Osteocyte (in vitro differentiated cells): Measurements from ENCODE around the gene NEDD8. TPM values are rescaled to one million over a fixed set of nuclear protein-coding genes. Genes with fewer than 3 reads are reported as not detected.
A peak's percentile ranks its signal among the peaks of the same experiment; 100 is the strongest.

ENCODE experiments used
- DNase-seq: peaks from one replicate; pipeline ENCODE4 v3.0.0; 2021; ENCODE audit warnings: mixed read lengths; ENCODE audit not compliant: unreplicated experiment; ENCODE audit errors: extremely low spot score
- H3K27ac Mint-ChIP-seq: one replicate; pipeline ENCODE4 v1.8.0; 2021; ENCODE audit warnings: mild to moderate bottlenecking, mixed read lengths; ENCODE audit not compliant: unreplicated experiment
- H3K27me3 Mint-ChIP-seq: one replicate; pipeline ENCODE4 v1.8.0; 2021; ENCODE audit warnings: mixed read lengths; ENCODE audit not compliant: unreplicated experiment
- H3K36me3 Mint-ChIP-seq: one replicate; pipeline ENCODE4 v1.8.0; 2021; ENCODE audit warnings: mixed read lengths; ENCODE audit not compliant: unreplicated experiment
- H3K4me1 Mint-ChIP-seq: one replicate; pipeline ENCODE4 v1.8.0; 2021; ENCODE audit warnings: mixed read lengths; ENCODE audit not compliant: unreplicated experiment
- H3K4me3 Mint-ChIP-seq: one replicate; pipeline ENCODE4 v1.8.0; 2021; ENCODE audit warnings: mild to moderate bottlenecking, moderate library complexity, mixed read lengths; ENCODE audit not compliant: unreplicated experiment
- H3K9me3 Mint-ChIP-seq: one replicate; pipeline ENCODE4 v1.8.0; 2021; ENCODE audit warnings: mixed read lengths; ENCODE audit not compliant: unreplicated experiment
- total RNA-seq: library from RNA; stranded (reverse); gene quantifications from 2 replicates; pipeline ENCODE4 v1.2.1, GENCODE V29; 2021
- TF ChIP-seq, protein P1 (sequence below): fragments of 200-600 bp; sonication (generic); IDR thresholded peaks from 2 replicates; pipeline ENCODE4 v1.5.0; 2021; ENCODE audit warnings: antibody characterized with exemption, mild to moderate bottlenecking, moderate library complexity

Gene NEDD8
- total RNA-seq, 1 donor from 2014 or later: 158 TPM

DNA sequence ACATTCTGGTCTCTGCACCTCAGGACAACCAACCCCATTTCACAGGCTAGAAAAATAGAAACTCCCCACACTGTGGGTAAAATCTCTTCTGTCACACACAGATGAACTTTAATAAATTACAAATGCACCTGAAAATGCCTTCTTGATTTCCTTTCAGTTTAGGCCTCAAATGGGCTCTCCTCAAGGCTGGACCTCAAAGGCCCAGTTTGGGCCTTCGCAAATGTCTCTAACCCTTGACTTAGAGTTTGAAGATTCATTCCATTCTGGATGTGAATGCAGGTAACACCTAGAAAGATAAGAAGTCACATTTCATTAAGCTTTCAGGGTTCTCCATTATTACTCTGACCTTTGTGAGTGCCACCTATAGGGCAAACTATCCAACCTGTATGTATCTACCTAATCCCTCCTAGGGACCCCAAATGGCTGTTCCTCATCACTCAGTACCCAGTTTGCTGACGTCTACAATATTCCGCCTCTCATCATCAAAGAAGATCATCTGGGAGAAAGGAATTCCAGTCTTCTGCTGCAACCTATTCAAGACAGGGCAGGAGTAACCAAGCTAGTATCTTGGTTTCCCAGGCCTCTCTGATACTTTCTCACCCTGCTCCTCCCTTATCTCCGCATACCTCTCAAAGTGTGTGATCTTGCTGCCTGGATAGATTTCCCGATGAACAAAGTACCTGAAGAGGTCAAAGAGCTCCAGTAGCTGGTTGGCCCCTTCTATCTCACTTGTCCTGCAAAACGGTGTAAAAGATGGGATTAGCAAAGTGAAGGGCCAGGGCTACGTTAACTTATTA, 18.1 kb downstream of the NEDD8 start:
- Mint-ChIP-seq H3K27ac (peak overlapping the region; percentile 99), H3K27me3 (no peaks in the 10 kb centered on the region), H3K4me3 (peak overlapping the region; percentile 85), H3K36me3 (peaks cover 16% of the 10 kb centered on the region), H3K9me3 (no peaks in the 10 kb centered on the region), H3K4me1 (peaks cover 40% of the 10 kb centered on the region)
- DNase-seq: no peak
- TF ChIP-seq, protein P1, sequence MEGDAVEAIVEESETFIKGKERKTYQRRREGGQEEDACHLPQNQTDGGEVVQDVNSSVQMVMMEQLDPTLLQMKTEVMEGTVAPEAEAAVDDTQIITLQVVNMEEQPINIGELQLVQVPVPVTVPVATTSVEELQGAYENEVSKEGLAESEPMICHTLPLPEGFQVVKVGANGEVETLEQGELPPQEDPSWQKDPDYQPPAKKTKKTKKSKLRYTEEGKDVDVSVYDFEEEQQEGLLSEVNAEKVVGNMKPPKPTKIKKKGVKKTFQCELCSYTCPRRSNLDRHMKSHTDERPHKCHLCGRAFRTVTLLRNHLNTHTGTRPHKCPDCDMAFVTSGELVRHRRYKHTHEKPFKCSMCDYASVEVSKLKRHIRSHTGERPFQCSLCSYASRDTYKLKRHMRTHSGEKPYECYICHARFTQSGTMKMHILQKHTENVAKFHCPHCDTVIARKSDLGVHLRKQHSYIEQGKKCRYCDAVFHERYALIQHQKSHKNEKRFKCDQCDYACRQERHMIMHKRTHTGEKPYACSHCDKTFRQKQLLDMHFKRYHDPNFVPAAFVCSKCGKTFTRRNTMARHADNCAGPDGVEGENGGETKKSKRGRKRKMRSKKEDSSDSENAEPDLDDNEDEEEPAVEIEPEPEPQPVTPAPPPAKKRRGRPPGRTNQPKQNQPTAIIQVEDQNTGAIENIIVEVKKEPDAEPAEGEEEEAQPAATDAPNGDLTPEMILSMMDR: no peak

DNA sequence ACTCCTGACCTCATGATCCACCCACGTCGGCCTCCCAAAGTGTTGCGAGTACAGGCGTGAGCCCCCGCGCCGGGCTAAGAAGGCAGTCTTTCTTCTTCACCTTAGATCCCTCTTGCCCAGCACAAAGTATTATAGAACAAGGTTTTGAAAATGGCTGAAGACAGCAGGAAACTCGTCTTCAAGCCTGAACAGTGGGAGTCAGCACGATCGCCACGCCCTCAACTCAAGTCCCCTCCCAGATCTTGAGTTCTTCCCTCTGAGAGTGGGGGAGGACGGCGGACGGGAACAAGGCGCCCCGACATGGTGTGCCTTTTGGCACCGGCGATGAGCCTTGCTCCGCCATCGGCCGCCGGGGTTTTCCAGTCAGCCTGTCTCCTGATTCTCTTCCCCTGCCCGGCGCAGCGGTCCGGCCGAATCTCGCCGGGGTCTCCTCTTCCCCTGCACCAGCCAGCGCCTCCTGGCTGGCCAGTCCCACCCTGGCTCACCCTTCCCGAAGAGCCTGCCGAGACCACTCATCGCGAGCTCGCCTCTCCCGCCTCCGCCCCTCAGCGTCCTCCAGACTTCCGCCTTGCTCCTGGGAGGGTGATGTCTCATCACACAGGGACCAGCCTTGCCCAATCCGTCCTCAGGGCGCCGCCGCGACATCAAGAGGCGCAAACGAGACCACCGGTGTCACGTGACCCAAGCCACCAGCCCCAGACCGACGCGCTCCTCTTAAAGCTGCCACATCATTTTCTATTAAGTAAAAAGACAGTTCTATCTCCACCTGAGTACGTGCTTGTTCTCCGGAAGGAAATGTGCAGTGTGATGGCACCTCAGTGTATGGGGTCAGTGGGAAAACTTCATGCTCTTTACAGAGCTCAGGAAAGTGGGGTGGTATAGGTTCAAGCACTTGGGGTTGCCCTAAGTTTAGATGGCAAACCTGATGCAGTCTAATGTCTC, 19.0 kb downstream of the NEDD8 start, which contains the start of gene CHMP4A:
TSS of gene CHMP4A (minus strand) at position 565 of the 942 bp plus-strand sequence. CDS start at position 516, 49 bp downstream.
- Mint-ChIP-seq H3K27ac (peak within 1 kb of the TSS; percentile 99), H3K4me1 (peaks cover 40% of the 10 kb centered on the region), H3K9me3 (no peaks in the 10 kb centered on the region), H3K4me3 (peak within 1 kb of the TSS; percentile 85), H3K27me3 (no peaks in the 10 kb centered on the region), H3K36me3 (peaks cover 20% of the 10 kb centered on the region)
- DNase-seq: peak; percentile 99
- TF ChIP-seq, protein P1: peak; percentile 45

DNA sequence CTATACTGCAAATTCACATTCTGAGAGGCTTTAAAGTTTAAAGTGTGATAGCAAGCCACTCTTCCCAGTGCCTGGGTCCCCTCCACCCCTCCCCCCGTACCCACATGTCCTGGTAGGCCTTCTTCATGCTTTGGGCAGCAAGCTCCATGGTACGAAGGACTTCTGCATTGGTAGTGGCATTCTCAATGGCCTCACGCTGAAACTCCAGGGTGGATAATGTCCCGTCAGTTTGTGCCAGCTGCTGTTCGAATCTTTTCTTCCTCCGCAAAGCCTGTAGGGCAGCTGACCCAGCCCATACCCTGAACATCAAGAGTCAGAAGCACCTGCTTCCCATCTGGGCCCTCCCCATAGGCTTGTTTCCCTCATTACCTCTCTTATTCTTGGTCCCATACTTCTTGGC, 20.9 kb downstream of the NEDD8 start:
- TF ChIP-seq, protein P1: no peak
- Mint-ChIP-seq H3K27ac (no peak overlapping the region), H3K4me3 (peak overlapping the region; percentile 85), H3K27me3 (no peaks in the 10 kb centered on the region), H3K9me3 (no peaks in the 10 kb centered on the region), H3K4me1 (peaks cover 39% of the 10 kb centered on the region), H3K36me3 (peaks cover 34% of the 10 kb centered on the region)
- no peak for DNase-seq

DNA sequence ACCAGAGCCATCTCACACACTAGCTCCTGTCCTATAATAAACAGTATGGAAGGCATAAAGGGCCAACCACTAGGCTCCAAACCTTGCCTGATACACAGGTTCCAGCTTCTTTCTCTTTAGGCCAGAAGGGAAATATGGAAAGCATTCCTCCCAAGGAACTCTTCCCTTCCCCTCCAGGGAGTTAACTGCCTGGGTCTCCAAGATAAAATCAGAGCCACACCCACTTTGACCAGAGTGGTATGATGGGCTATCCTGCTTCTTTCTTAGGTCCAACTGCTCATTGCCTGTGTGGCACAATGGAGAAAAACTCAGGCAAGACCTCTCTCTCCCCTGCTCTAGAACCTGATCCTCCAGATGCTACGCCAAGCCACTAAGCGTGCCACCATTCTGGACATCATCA, 24.5 kb downstream of the NEDD8 start:
- H3K27ac Mint-ChIP-seq: no peak overlapping the region
- H3K4me1 Mint-ChIP-seq: peaks cover 11% of the 10 kb centered on the region
- TF ChIP-seq, protein P1: no peak
- no peak for DNase-seq
- no peaks in the 10 kb centered on the region for H3K27me3 Mint-ChIP-seq
- no peak overlapping the region for H3K4me3 Mint-ChIP-seq
- peaks cover 4% of the 10 kb centered on the region for H3K9me3 Mint-ChIP-seq
- peaks cover 45% of the 10 kb centered on the region for H3K36me3 Mint-ChIP-seq
